ENCODE data around the gene PCSK6. TPM values are rescaled to one million over a fixed set of nuclear protein-coding genes. Genes with fewer than 3 reads are reported as not detected.

The PCSK6 gene
- total RNA-seq, 1 experiment from 2014 or later, result 2.9 TPM

DNA sequence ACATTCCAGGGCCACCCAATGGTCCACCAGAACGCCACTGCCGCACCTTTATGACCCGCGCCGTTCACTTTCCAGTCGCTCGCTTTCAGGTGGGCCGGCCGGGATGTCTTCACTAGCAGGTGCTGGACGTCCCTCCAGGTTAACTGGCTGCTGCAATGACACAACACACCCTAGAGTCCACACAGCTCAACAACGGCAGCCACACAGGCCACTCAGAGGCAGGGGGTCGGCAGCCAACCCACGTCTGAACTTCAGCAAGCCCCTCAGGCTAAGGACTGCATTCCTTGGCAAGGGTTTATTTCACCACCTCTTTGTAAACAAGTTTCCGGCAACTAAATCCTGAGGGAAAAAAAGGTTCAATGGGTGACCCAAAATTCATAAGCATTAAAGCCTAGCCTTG is 105.2 kb downstream of the PCSK6 start (continued):
- TF ChIP-seq, protein P1, sequence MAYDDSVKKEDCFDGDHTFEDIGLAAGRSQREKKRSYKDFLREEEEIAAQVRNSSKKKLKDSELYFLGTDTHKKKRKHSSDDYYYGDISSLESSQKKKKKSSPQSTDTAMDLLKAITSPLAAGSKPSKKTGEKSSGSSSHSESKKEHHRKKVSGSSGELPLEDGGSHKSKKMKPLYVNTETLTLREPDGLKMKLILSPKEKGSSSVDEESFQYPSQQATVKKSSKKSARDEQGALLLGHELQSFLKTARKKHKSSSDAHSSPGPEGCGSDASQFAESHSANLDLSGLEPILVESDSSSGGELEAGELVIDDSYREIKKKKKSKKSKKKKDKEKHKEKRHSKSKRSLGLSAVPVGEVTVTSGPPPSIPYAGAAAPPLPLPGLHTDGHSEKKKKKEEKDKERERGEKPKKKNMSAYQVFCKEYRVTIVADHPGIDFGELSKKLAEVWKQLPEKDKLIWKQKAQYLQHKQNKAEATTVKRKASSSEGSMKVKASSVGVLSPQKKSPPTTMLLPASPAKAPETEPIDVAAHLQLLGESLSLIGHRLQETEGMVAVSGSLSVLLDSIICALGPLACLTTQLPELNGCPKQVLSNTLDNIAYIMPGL (CRISPR knock-in tag; IDR thresholded peaks at IDR 0.05), result no peak

DNA sequence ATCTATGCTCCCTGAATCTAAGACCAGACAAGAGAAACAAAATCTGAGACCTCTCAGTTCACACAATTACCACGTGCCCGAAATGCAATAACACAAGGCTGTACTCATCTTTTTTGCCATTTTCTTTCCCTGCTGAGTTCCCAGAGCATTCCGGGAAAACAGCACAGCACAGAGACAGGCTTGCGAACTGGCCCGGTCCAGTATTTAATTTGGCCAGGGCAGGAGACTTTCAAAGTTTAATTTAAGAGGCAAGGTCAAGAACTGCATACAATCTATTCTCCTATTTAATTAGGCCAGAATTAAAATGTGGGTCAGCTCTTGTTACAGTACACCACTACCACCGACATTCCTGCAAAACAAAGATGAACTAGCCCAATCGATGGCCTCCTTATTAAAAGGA is 107.0 kb downstream of the PCSK6 start:
- Mint-ChIP-seq H3K27me3 (ENCODE audit: low read depth) (no peaks in the 10 kb centered on the region), H3K27ac (peak overlapping the region; percentile 23; the same call in 1 of the 2 replicates), H3K4me3 (no peak overlapping the region), H3K4me1 (peaks cover 6% of the 10 kb centered on the region; the same call in 1 of the 2 replicates), H3K9me3 (no peaks in the 10 kb centered on the region), H3K36me3 (no peaks in the 10 kb centered on the region)
- TF ChIP-seq, protein P2, sequence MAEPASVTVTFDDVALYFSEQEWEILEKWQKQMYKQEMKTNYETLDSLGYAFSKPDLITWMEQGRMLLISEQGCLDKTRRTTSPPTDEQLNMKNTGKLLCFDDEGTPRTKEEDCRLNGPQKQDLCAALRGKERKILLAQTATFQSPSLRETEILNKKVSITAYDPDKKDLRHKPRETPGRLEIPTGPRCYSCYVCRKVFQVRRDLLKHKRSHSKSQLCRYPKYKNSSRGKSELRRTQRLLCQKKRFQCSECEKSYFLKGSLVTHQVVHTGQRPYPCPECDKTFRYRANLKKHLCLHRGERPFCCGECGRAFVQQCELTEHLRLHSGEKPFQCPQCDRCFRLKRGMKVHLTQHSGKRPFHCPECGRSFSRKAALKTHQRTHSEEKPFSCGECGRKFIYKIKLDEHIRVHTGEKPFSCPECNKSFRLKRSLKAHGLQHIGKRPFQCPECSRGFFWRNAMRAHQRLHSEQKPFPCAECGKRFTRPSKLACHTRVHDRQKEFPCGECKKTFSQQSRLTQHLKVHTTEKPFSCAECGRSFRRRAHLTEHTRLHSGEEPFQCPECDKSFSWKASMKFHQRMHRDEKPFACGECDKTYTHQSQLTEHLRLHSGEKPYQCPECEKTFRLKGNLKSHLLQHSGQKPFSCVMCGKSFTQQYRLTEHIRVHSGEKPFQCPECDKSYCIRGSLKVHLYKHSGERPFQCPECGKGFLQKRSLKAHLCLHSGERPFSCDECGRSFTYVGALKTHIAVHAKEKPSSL (CRISPR knock-in tag; conservative IDR thresholded peaks at IDR 0.05), result no peak
- TF ChIP-seq, protein P3, sequence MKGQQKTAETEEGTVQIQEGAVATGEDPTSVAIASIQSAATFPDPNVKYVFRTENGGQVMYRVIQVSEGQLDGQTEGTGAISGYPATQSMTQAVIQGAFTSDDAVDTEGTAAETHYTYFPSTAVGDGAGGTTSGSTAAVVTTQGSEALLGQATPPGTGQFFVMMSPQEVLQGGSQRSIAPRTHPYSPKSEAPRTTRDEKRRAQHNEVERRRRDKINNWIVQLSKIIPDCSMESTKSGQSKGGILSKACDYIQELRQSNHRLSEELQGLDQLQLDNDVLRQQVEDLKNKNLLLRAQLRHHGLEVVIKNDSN (CRISPR knock-in tag; IDR thresholded peaks at IDR 0.05), result no peak
- TF ChIP-seq NFATC4 (CRISPR knock-in tag; IDR thresholded peaks at IDR 0.05) (no peak), SMAD4 (CRISPR knock-in tag; IDR thresholded peaks at IDR 0.05) (no peak), NFYB (CRISPR knock-in tag; conservative IDR thresholded peaks at IDR 0.05; ENCODE audit: low read depth) (no peak)
- TF ChIP-seq, protein P4, sequence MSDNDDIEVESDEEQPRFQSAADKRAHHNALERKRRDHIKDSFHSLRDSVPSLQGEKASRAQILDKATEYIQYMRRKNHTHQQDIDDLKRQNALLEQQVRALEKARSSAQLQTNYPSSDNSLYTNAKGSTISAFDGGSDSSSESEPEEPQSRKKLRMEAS (CRISPR knock-in tag; IDR thresholded peaks at IDR 0.05), result no peak
- TF ChIP-seq, protein P5, sequence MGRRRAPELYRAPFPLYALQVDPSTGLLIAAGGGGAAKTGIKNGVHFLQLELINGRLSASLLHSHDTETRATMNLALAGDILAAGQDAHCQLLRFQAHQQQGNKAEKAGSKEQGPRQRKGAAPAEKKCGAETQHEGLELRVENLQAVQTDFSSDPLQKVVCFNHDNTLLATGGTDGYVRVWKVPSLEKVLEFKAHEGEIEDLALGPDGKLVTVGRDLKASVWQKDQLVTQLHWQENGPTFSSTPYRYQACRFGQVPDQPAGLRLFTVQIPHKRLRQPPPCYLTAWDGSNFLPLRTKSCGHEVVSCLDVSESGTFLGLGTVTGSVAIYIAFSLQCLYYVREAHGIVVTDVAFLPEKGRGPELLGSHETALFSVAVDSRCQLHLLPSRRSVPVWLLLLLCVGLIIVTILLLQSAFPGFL (CRISPR knock-in tag; IDR thresholded peaks at IDR 0.05; ENCODE audit: borderline replicate concordance), result no peak
- TF ChIP-seq, protein P6, sequence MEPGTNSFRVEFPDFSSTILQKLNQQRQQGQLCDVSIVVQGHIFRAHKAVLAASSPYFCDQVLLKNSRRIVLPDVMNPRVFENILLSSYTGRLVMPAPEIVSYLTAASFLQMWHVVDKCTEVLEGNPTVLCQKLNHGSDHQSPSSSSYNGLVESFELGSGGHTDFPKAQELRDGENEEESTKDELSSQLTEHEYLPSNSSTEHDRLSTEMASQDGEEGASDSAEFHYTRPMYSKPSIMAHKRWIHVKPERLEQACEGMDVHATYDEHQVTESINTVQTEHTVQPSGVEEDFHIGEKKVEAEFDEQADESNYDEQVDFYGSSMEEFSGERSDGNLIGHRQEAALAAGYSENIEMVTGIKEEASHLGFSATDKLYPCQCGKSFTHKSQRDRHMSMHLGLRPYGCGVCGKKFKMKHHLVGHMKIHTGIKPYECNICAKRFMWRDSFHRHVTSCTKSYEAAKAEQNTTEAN (CRISPR knock-in tag; IDR thresholded peaks at IDR 0.05), result no peak
- ChIA-PET POLR2A (no interaction called here), CTCF (interaction anchor here (0.7 to 1.1 kb wide), 2 partner anchors 94 to 119 kb away, joined by 3 read pairs; no protein-coding TSS in a partner anchor)
- DNase-seq (ENCODE audit: low spot score) (no peak), ATAC-seq (peak; percentile 28; the same call in 1 of the 2 replicates)

DNA sequence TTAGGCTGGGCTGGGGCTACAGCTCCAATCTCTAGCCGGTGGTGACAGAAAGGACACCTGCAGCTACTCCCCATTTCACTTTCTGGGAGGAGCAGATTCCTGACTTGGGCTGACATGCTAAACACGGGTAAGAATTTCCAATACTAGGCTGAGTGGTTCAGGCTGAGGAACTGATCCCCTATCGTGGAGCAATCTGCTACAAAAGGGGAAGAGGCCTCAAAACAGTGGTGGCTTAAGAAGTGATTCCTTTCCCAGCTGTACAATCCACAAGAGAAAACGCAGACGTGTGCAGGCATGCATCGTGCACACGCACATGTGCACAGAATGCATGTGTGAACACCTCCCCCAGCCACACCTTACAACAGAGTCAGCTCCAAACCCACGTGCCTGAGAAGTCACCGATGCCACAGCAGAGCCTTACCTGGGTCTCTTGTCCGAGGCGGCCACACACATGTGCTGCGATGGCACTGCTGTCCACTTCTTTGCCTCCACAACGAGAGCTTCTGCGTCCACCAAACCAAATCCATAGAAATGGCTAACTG is 107.8 kb downstream of the PCSK6 start:
- no peaks in the 10 kb centered on the region for H3K9me3 Mint-ChIP-seq
- POLR2A ChIA-PET, result no interaction called here
- TF ChIP-seq KAT7 (CRISPR knock-in tag; IDR thresholded peaks at IDR 0.05; ENCODE audit: borderline replicate concordance) (no peak), NR1H2 (CRISPR knock-in tag; IDR thresholded peaks at IDR 0.05) (no peak), ELF4 (CRISPR knock-in tag; IDR thresholded peaks at IDR 0.05; ENCODE audit: low read depth) (no peak)
- TF ChIP-seq, protein P7, sequence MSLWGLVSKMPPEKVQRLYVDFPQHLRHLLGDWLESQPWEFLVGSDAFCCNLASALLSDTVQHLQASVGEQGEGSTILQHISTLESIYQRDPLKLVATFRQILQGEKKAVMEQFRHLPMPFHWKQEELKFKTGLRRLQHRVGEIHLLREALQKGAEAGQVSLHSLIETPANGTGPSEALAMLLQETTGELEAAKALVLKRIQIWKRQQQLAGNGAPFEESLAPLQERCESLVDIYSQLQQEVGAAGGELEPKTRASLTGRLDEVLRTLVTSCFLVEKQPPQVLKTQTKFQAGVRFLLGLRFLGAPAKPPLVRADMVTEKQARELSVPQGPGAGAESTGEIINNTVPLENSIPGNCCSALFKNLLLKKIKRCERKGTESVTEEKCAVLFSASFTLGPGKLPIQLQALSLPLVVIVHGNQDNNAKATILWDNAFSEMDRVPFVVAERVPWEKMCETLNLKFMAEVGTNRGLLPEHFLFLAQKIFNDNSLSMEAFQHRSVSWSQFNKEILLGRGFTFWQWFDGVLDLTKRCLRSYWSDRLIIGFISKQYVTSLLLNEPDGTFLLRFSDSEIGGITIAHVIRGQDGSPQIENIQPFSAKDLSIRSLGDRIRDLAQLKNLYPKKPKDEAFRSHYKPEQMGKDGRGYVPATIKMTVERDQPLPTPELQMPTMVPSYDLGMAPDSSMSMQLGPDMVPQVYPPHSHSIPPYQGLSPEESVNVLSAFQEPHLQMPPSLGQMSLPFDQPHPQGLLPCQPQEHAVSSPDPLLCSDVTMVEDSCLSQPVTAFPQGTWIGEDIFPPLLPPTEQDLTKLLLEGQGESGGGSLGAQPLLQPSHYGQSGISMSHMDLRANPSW (CRISPR knock-in tag; conservative IDR thresholded peaks at IDR 0.05; ENCODE audit: low read depth), result no peak
- TF ChIP-seq, protein P8, sequence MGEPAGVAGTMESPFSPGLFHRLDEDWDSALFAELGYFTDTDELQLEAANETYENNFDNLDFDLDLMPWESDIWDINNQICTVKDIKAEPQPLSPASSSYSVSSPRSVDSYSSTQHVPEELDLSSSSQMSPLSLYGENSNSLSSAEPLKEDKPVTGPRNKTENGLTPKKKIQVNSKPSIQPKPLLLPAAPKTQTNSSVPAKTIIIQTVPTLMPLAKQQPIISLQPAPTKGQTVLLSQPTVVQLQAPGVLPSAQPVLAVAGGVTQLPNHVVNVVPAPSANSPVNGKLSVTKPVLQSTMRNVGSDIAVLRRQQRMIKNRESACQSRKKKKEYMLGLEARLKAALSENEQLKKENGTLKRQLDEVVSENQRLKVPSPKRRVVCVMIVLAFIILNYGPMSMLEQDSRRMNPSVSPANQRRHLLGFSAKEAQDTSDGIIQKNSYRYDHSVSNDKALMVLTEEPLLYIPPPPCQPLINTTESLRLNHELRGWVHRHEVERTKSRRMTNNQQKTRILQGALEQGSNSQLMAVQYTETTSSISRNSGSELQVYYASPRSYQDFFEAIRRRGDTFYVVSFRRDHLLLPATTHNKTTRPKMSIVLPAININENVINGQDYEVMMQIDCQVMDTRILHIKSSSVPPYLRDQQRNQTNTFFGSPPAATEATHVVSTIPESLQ (CRISPR knock-in tag; IDR thresholded peaks at IDR 0.05), result no peak
- TF ChIP-seq, protein P9, sequence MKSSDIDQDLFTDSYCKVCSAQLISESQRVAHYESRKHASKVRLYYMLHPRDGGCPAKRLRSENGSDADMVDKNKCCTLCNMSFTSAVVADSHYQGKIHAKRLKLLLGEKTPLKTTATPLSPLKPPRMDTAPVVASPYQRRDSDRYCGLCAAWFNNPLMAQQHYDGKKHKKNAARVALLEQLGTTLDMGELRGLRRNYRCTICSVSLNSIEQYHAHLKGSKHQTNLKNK (CRISPR knock-in tag; IDR thresholded peaks at IDR 0.05), result no peak
- ATAC-seq (no peak), DNase-seq (ENCODE audit: low spot score) (no peak)
- no peaks in the 10 kb centered on the region for H3K27me3 Mint-ChIP-seq (ENCODE audit: low read depth)
- no peaks in the 10 kb centered on the region for H3K36me3 Mint-ChIP-seq
- H3K4me3 Mint-ChIP-seq, result no peak overlapping the region
- no peak overlapping the region; the same call in 1 of the 2 replicates for H3K27ac Mint-ChIP-seq
- H3K4me1 Mint-ChIP-seq, result peaks cover 6% of the 10 kb centered on the region; the same call in 1 of the 2 replicates
- CTCF ChIA-PET, result interaction anchor here (0.7 to 1.1 kb wide), 2 partner anchors 61 to 120 kb away, joined by 3 to 5 read pairs; no protein-coding TSS in a partner anchor
